Esophagus squamous epithelium (tissue), 5 donors: ENCODE results near the gene TNFRSF13B. TPM values are rescaled to one million over a fixed set of nuclear protein-coding genes. Genes with fewer than 3 reads are reported as not detected.

Experiments
- DNase-seq: peaks from one replicate; lab custom pipeline; 2025; lab: John Stamatoyannopoulos, UW
- H3K27ac ChIP-seq, 4 donors: fragments of 200-600 bp; sonication (generic); one replicate each; pipeline ENCODE4 v1.5.1; 2016 to 2019; ENCODE audit warnings: mild to moderate bottlenecking in 1 of 4
- H3K27me3 ChIP-seq, 4 donors: fragments of 200-600 bp; sonication (generic); 1 replicate in 3 of 4; 2 replicates in 1 of 4; pipeline versions ENCODE4 v1.5.1 to v1.6.0; 2017 to 2021; ENCODE audit warnings: antibody characterized with exemption in 1 of 4
- H3K36me3 ChIP-seq, 3 donors: fragments of 200-600 bp; sonication (generic); one replicate each; pipeline ENCODE4 v1.5.1; 2016 to 2019
- H3K4me1 ChIP-seq, 3 donors: fragments of 200-600 bp; sonication (generic); one replicate each; pipeline ENCODE4 v1.5.1; 2017 to 2019
- H3K4me3 ChIP-seq, 4 donors: fragments of 200-600 bp; sonication (generic); 1 replicate in 3 of 4; 2 replicates in 1 of 4; pipeline ENCODE4 v1.5.1; 2016 to 2019; ENCODE audit warnings: mild to moderate bottlenecking in 2 of 4, moderate library complexity in 1 of 4
- H3K9me3 ChIP-seq, 3 donors: fragments of 200-600 bp; sonication (generic); one replicate each; pipeline ENCODE4 v1.5.1; 2016 to 2019
- POLR2A ChIP-seq, 4 donors: fragments of 450-650 bp; IDR thresholded peaks; one replicate each; pipeline ENCODE4 v1.6.1; 2017; ENCODE audit warnings: antibody characterized with exemption in 4 of 4, mild to moderate bottlenecking in 4 of 4, moderate library complexity in 3 of 4
- WGBS, 2 donors: methylation state at CpG; one replicate each; pipeline ENCODE4 v1.1.5; 2018; 5-methylcytosine and 5-hydroxymethylcytosine counted together
- intact Hi-C: fragments of 100-400 bp; cut with DNase I; formaldehyde crosslinking; loops from one replicate; pipeline ENCODE4 v1.15.0; 2022
- total RNA-seq, 4 donors: library from RNA; depleted of rRNA; stranded (reverse); fragments of >200 nt; gene quantifications; one replicate each; pipeline ENCODE4 v1.1.0, GENCODE V29; 2016
- TF ChIP-seq, protein P1 (sequence below), 6 experiments: fragments of 450-650 bp in 4 of 6; fragments of 200-600 bp in 2 of 6; sonication (generic) in 2 of 6; IDR thresholded peaks; one replicate each; pipeline ENCODE4 v1.5.1; 2016 to 2019; ENCODE audit warnings: antibody characterized with exemption in 6 of 6, mild to moderate bottlenecking in 4 of 6, moderate library complexity in 4 of 6
- donor health status: DM: yes; HTN: yes; CAD: no.

The TNFRSF13B gene
- total RNA-seq, 4 donors from 2014 or later, result not detected

DNA sequence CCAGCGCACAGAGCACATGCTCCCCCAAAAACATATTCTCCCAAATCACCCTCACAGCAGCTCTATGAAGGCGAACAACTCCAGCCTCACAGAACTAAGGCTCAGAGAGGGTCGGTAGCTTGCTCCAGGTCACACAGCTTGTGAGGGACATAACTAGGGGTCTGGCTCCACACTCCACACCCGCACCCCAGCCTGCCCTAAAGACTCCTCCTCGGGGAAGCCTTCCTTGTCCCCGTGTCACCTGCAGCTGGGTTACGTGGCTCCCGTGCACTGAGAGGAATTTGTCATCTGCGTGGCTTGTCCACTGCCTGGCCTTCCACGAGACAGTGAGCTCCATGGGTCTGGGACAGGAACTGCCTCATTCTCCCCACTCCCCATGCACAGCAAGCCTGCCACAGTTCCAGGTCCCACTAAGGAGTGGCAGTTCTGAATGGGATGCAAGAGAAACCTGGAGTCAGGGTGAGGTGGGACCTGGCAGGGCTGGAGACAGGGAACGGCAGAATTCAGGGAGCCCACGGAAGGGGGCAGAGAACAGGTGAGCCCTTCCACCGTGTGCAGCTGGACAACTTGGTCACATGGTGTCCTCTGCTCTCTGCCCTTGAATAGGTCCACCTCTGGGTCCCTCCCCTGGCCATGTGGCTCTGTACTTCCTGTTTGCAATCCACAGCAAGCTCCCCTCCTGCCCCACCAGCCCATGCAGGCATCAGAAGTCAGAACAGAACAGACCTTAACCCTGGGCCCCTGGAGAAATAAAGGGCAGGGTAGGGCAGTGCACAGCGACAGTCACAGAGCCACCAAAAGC is 27.4 kb downstream of the TNFRSF13B start:
- Histone ChIP-seq H3K27ac (no peak overlapping the region), H3K4me3 (no peak overlapping the region)
- TF ChIP-seq, protein P1, sequence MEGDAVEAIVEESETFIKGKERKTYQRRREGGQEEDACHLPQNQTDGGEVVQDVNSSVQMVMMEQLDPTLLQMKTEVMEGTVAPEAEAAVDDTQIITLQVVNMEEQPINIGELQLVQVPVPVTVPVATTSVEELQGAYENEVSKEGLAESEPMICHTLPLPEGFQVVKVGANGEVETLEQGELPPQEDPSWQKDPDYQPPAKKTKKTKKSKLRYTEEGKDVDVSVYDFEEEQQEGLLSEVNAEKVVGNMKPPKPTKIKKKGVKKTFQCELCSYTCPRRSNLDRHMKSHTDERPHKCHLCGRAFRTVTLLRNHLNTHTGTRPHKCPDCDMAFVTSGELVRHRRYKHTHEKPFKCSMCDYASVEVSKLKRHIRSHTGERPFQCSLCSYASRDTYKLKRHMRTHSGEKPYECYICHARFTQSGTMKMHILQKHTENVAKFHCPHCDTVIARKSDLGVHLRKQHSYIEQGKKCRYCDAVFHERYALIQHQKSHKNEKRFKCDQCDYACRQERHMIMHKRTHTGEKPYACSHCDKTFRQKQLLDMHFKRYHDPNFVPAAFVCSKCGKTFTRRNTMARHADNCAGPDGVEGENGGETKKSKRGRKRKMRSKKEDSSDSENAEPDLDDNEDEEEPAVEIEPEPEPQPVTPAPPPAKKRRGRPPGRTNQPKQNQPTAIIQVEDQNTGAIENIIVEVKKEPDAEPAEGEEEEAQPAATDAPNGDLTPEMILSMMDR (IDR thresholded peaks at IDR 0.05), result no peak
- TF ChIP-seq POLR2A (IDR thresholded peaks at IDR 0.05), result no peak

DNA sequence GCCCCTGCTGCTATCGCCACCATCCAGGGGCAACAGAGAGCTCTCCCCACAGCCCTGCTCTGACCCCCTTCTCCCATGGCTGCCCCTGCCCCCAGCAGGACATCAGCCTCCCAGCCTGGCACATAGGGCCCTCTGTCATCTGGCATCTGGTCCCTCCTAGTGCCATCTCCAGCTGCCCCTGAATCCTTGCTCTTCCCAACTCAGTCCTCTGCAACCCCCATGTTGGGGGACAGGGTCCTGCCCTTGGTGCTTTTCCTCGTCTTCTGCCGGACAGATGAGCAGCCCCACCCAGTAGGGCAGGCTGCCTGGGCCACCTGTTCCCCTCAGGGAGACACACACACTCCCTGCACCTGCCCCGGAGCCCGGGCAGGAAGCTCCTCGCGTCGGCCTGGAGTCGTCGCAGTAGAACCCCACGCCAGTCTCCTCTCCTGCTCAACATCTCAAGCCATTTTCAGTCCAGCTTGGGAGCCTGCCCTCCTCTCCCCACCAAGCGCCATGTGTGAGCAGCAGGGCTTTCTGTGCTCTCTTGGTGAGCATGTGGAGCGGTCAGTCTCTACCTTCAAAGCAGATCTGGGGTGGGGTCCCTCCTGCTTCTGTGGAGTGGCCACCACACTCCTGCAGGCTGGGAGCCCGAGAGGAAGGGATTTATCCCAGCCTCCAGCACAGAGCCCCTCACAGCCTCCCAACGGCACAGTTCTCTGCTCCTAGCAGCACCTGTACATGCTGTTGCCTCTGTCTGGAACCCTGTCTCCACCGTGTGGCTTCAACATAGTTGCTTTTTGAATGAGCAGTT is 28.2 kb downstream of the TNFRSF13B start:
- DNase-seq, result no peak
- Histone ChIP-seq H3K27me3 (peaks cover 0 to 45% (median 0%) of the 10 kb centered on the region in 4 donors), H3K36me3 (no peaks in the 10 kb centered on the region), H3K27ac (no peak overlapping the region), H3K4me1 (no peaks in the 10 kb centered on the region), H3K9me3 (peaks cover 0 to 4% (median 2%) of the 10 kb centered on the region in 3 donors), H3K4me3 (no peak overlapping the region)
- 63 to 81% methylated on average over 3 to 11 of the region's 16 CpGs for WGBS, 2 donors
- no peak for TF ChIP-seq POLR2A (IDR thresholded peaks at IDR 0.05)
- TF ChIP-seq, protein P1 (IDR thresholded peaks at IDR 0.05), result no peak
- intact Hi-C loops, result no loop called here

More for the DNA sequence above, 27.4 kb downstream of the TNFRSF13B start:
- H3K27me3 ChIP-seq, result peaks cover 0 to 41% (median 0%) of the 10 kb centered on the region in 4 donors
- intact Hi-C loops, result no loop called here
- no peak for DNase-seq
- H3K4me1 ChIP-seq, result no peaks in the 10 kb centered on the region
- H3K9me3 ChIP-seq, result peaks cover 0 to 12% (median 3%) of the 10 kb centered on the region in 3 donors
- H3K36me3 ChIP-seq, result no peaks in the 10 kb centered on the region
- 73 to 87% methylated on average over 8 of the region's 14 CpGs for WGBS, 2 donors

DNA sequence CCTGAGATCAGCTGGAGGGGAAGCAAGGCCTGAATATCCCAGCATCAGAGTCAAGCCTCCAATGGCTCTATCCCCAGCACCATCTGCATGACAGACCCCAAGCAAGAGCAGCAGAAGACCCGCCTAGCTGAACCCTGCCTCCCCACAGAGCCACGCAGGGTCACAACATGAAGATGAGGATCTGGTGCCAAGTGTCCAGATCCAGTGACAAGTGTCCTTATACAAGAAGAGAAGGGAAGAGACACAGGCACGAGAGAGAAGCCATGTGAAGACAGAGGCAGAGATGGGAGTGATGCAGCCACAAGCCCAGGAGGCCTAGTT is 28.9 kb downstream of the TNFRSF13B start:
- Histone ChIP-seq H3K4me3 (no peak overlapping the region), H3K36me3 (no peaks in the 10 kb centered on the region), H3K4me1 (no peaks in the 10 kb centered on the region), H3K27ac (no peak overlapping the region), H3K27me3 (peaks cover 0 to 45% (median 0%) of the 10 kb centered on the region in 4 donors), H3K9me3 (no peaks in the 10 kb centered on the region)
- WGBS, 2 donors, result 73 to 74% methylated on average over 3 of the region's 3 CpGs
- intact Hi-C loops, result no loop called here
- TF ChIP-seq, protein P1 (IDR thresholded peaks at IDR 0.05), result no peak
- no peak for TF ChIP-seq POLR2A (IDR thresholded peaks at IDR 0.05)
- DNase-seq, result no peak

DNA sequence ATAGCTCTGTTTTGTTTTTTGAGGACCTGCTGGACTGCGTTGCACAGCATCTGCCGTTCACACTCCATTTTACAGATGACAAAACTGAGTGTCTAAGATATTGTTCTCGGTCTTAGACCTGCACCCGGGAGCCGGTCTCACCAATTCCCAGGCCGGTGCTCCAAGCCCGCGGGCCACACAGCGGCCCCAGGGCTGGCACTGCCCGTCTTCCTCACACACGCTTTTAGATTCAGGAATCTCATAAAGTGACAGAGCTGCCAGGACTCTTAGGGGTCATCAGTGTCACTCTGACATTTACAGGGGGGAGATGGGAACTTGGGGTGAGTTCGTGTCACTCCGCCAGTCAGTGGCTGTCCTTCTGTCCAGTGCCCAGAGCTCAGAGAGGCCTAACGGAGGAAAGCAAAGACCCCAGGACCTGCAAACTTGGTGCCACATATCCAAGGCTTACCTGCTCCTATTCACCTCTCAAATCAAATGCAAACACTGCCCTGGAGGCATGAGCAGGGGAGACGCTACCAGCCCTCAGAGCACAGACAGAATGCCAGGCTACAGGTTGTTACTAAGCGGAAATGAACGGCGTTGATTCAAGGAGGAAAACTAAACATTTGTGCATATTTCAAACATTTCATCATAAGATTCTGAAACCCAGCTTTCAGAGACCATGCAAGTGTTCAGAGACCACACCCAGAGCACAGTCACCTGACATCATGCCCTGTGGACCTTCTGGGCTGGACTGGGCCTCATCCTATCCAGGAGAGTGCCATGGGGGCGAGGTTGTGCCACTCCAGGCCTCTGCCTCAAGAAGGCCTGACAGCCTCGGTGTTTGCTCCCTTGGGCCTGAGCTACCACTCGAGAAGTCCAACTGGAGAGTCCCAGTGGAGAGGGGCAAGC is 29.5 kb downstream of the TNFRSF13B start:
- H3K27me3 ChIP-seq, result peaks cover 0 to 45% (median 0%) of the 10 kb centered on the region in 4 donors
- TF ChIP-seq, protein P1 (IDR thresholded peaks at IDR 0.05), result no peak

More for the DNA sequence above, 29.5 kb downstream of the TNFRSF13B start:
- intact Hi-C loops, result no loop called here
- Histone ChIP-seq H3K36me3 (no peaks in the 10 kb centered on the region), H3K27ac (no peak overlapping the region), H3K9me3 (no peaks in the 10 kb centered on the region), H3K4me1 (no peaks in the 10 kb centered on the region), H3K4me3 (no peak overlapping the region)
- no peak for DNase-seq
- WGBS, 2 donors, result 94 to 96% methylated on average over 9 to 16 of the region's 21 CpGs
